GM12878 (cell line): ENCODE measurements around the gene DYSF. TPM values are rescaled to one million over a fixed set of nuclear protein-coding genes. Genes with fewer than 3 reads are reported as not detected.

ENCODE experiments used
- ATAC-seq: fragments of 200-7000 bp; cut with Tn5 transposase; 3 replicates; pipeline ENCODE4 v1.9.1; 2020; ENCODE audit warnings: mild to moderate bottlenecking, moderate library complexity
- BruUV-seq: library from RNA; stranded (reverse); fragments of 400-500 nt; replicated peaks from 2 replicates; lab custom pipeline; 2021; lab: Mats Ljungman, UMichigan
- CTCF ChIA-PET: fragments of 300-600 bp; sonication (Branson Sonifier 250); formaldehyde crosslinking; extraction: SDS; loops from one replicate; lab custom pipeline; 2021; ENCODE audit warnings: inconsistent platforms; lab: Yijun Ruan, JAX
- POLR2A ChIA-PET: fragments of 350-600 bp; formaldehyde crosslinking; extraction: SDS; loops from one replicate; lab custom pipeline; 2021; ENCODE audit warnings: inconsistent platforms; lab: Charles Lee
- RAD21 ChIA-PET: fragments of 300-600 bp; sonication (Branson Sonifier 250); formaldehyde crosslinking; loops from one replicate; lab custom pipeline; 2023; ENCODE audit warnings: antibody characterized with exemption; ENCODE audit not compliant: unreplicated experiment; lab: Charles Lee
- SMC1A ChIA-PET: fragments of 300-600 bp; sonication (Branson Sonifier 250); formaldehyde crosslinking; loops from one replicate; lab custom pipeline; 2023; ENCODE audit not compliant: unreplicated experiment, uncharacterized antibody; lab: Charles Lee
- DNase-seq: peaks from one replicate; pipeline ENCODE4 v3.0.0-alpha.2; 2011; ENCODE audit warnings: low read depth, low spot score
- FAIRE-seq: peaks from 3 replicates; lab custom pipeline; 2011; peaks lifted over from hg19 to GRCh38; lab: Jason Lieb, UNC
- H2AFZ ChIP-seq: 2 replicates; pipeline ENCODE4 v1.6.0; 2011; ENCODE audit warnings: low read depth, low read length, control low read depth; ENCODE audit not compliant: control insufficient read depth
- H3K27ac ChIP-seq: 2 replicates; pipeline ENCODE4 v1.5.1; 2011; ENCODE audit warnings: control low read depth; ENCODE audit not compliant: control insufficient read depth, insufficient read depth
- H3K27me3 ChIP-seq, 2 experiments: replicated peaks in 1 of 2; 2 replicates each; pipeline versions ENCODE4 v1.6.0 to v1.6.1; 2011; ENCODE audit warnings: low read length in 1 of 2; ENCODE audit not compliant: control insufficient read depth in 2 of 2, insufficient read depth in 2 of 2
- H3K36me3 ChIP-seq, 2 experiments: 2 replicates each; pipeline ENCODE4 v1.5.1; 2011; ENCODE audit warnings: low read length in 1 of 2; ENCODE audit not compliant: control insufficient read depth in 2 of 2, insufficient read depth in 2 of 2
- H3K4me1 ChIP-seq: 2 replicates; pipeline ENCODE4 v1.6.1; 2011; ENCODE audit warnings: mild to moderate bottlenecking, low read length, moderate library complexity, mixed read lengths; ENCODE audit not compliant: control insufficient read depth, insufficient read depth
- H3K4me2 ChIP-seq: 2 replicates; pipeline ENCODE4 v1.6.0; 2011; ENCODE audit warnings: control low read depth; ENCODE audit not compliant: control insufficient read depth, insufficient read depth
- H3K4me3 ChIP-seq: fragments of 200-600 bp; sonication (generic); 2 replicates; pipeline ENCODE4 v1.5.1; 2016
- H3K79me2 ChIP-seq: 2 replicates; pipeline ENCODE4 v1.6.0; 2011; ENCODE audit warnings: low read length; ENCODE audit not compliant: control insufficient read depth, insufficient read depth
- H3K9ac ChIP-seq: 2 replicates; pipeline ENCODE4 v1.8.0; 2011; ENCODE audit warnings: low read length, control low read depth, mixed read lengths; ENCODE audit not compliant: control insufficient read depth, insufficient read depth
- H3K9me3 ChIP-seq: replicated peaks from 3 replicates; pipeline ENCODE4 v1.5.1; 2011; ENCODE audit warnings: mild to moderate bottlenecking, low read length; ENCODE audit not compliant: control insufficient read depth, insufficient read depth
- H4K20me1 ChIP-seq: 2 replicates; pipeline ENCODE4 v1.6.0; 2011; ENCODE audit not compliant: control insufficient read depth, insufficient read depth
- BCLAF1 ChIP-seq: fragments of 450-650 bp; IDR thresholded peaks from 2 replicates; pipeline ENCODE4 v1.6.1; 2017; ENCODE audit warnings: antibody characterized with exemption, mild to moderate bottlenecking, moderate library complexity
- DPF2 ChIP-seq: fragments of 450-650 bp; IDR thresholded peaks from 2 replicates; pipeline ENCODE4 v1.6.1; 2017; ENCODE audit warnings: mild to moderate bottlenecking
- E2F8 ChIP-seq: fragments of 450-650 bp; IDR thresholded peaks from 2 replicates; pipeline ENCODE4 v1.6.1; 2018; ENCODE audit warnings: mild to moderate bottlenecking, low read depth, moderate library complexity; ENCODE audit not compliant: partially characterized antibody
- HCFC1 ChIP-seq: fragments of 150-350 bp; IDR thresholded peaks from 2 replicates; pipeline ENCODE4 v1.6.1; 2014; ENCODE audit warnings: low read length
- IRF3 ChIP-seq: fragments of 450-650 bp; IDR thresholded peaks from 2 replicates; pipeline ENCODE4 v1.6.1; 2014; ENCODE audit warnings: mild to moderate bottlenecking
- IRF5 ChIP-seq: fragments of 450-650 bp; IDR thresholded peaks from 2 replicates; pipeline ENCODE4 v1.6.1; 2017; ENCODE audit warnings: borderline replicate concordance
- LARP7 ChIP-seq: fragments of 450-650 bp; IDR thresholded peaks from 2 replicates; pipeline ENCODE4 v1.6.1; 2017; ENCODE audit warnings: mild to moderate bottlenecking
- NFYB ChIP-seq: IDR thresholded peaks from 2 replicates; pipeline ENCODE4 v1.6.1; 2011; ENCODE audit warnings: low read depth, mild to moderate bottlenecking, low read length, improper control_type of control experiment, moderate library complexity; ENCODE audit not compliant: insufficient read depth
- RFX5 ChIP-seq: IDR thresholded peaks from 2 replicates; pipeline ENCODE4 v1.6.1; 2011; ENCODE audit warnings: low read depth, low read length, improper control_type of control experiment
- TBL1XR1 ChIP-seq: IDR thresholded peaks from 2 replicates; pipeline ENCODE4 v1.6.1; 2012; ENCODE audit warnings: low read depth, low read length, improper control_type of control experiment
- WGBS: methylation state at CpG from one replicate; pipeline ENCODE4 v1.1.6; 2016; ENCODE audit warnings: low lambda C conversion rate; ENCODE audit not compliant: insufficient replicate concordance, insufficient coverage; ENCODE audit errors: missing lambda C conversion rate; 5-methylcytosine and 5-hydroxymethylcytosine counted together
- in situ Hi-C: fragments of 300-500 bp; cut with MboI; formaldehyde crosslinking; loops from 9 replicates; pipeline ENCODE4 v1.14.3; 2018; ENCODE audit warnings: mixed read lengths
- intact Hi-C: fragments of 100-400 bp; cut with micrococcal nuclease; formaldehyde crosslinking; loops from one replicate; pipeline ENCODE4 v1.14.2; 2022; ENCODE audit not compliant: unreplicated experiment
- polyA plus RNA-seq, 11 experiments: library from polyadenylated mRNA; depleted of rRNA in 4 of 11; unstranded in 6 of 11; stranded (reverse) in 5 of 11; fragments of >200 nt; fragmentation: Nextera tagmentation in 4 of 11; fragmentation: Illumina TruSeq in 1 of 11; extraction: Ambion mirVana in 4 of 11; extraction: Trizol in 1 of 11; gene quantifications; 1 replicate in 1 of 11; 2 replicates in 10 of 11; pipeline versions ENCODE4 v1.2.1 to v1.2.3, GENCODE V29; 2011 to 2016; ENCODE audit warnings: inconsistent platforms in 2 of 11, missing spikeins in 2 of 11, low read depth in 1 of 11
- total RNA-seq, 4 experiments: library from RNA; depleted of rRNA in 3 of 4; stranded (reverse); fragments of >200 nt in 3 of 4; fragmentation: Illumina TruSeq in 1 of 4; extraction: Trizol in 1 of 4; gene quantifications; 2 replicates each; pipeline versions ENCODE4 v1.2.1 to v1.2.3, GENCODE V29; 2013 to 2021

Gene DYSF
- total and polyA plus RNA-seq, 10 of the 15 experiments (the other 5 are each of a cell fraction or from before 2014, with no cell fraction given) = under 0.01 to 0.15 (median 0.03) TPM; not detected in 7

- in situ Hi-C loops = no loop called here
- H4K20me1 ChIP-seq = no peaks in the 10 kb centered on the region; the same call in 1 of the 2 replicates
- H3K4me2 ChIP-seq = no peak overlapping the region
- DNase-seq = no peak
- H3K27ac ChIP-seq = no peak overlapping the region
- no peak for FAIRE-seq
- no peak for ATAC-seq
- no peaks in the 10 kb centered on the region for H3K36me3 ChIP-seq
- H3K27me3 ChIP-seq = peaks cover 10 to 22% of the 10 kb centered on the region in 2 experiments
- RAD21 ChIA-PET = no interaction called here
- SMC1A ChIA-PET = no interaction called here
- WGBS = 44% methylated on average over 11 of the region's 11 CpGs
- H3K4me3 ChIP-seq = no peak overlapping the region
- no peak overlapping the region for H2AFZ ChIP-seq
- no peak overlapping the region for H3K9ac ChIP-seq
- H3K9me3 ChIP-seq = no peaks in the 10 kb centered on the region; the same call in 2 of the 3 replicates
- intact Hi-C loops = no loop called here
- H3K4me1 ChIP-seq = no peaks in the 10 kb centered on the region
- no peaks in the 10 kb centered on the region for H3K79me2 ChIP-seq
- TF ChIP-seq DPF2 = no peak
- no peak for TF ChIP-seq TBL1XR1
- TF ChIP-seq HCFC1 = no peak
- no peak for TF ChIP-seq RFX5
- no peak for TF ChIP-seq E2F8
- no peak for TF ChIP-seq IRF3
- TF ChIP-seq NFYB = no peak
- TF ChIP-seq LARP7 = no peak
- no peak for TF ChIP-seq BCLAF1
- TF ChIP-seq IRF5 = no peak
- CTCF ChIA-PET = interaction anchor here (0.6 kb wide), 1 partner anchor 341 kb away, joined by 3 read pairs; no protein-coding TSS in a partner anchor
- no TSS peak for BruUV-seq
- POLR2A ChIA-PET = no interaction called here
These were observed 15.1 kb downstream of the DYSF start for GRCh38 chr2:71468279-71469015.
